C4-2B (cell line): Measurements from ENCODE around the gene USP2.

Experiments used
- ZFX ChIP-seq: fragments of 450-650 bp; IDR thresholded peaks from 2 replicates; pipeline ENCODE4 v1.6.1; 2017
- TF ChIP-seq, protein P1 (sequence below): fragments of 450-650 bp; conservative IDR thresholded peaks from 2 replicates; pipeline ENCODE4 v1.5.1; 2017; ENCODE audit warnings: mild to moderate bottlenecking

DNA sequence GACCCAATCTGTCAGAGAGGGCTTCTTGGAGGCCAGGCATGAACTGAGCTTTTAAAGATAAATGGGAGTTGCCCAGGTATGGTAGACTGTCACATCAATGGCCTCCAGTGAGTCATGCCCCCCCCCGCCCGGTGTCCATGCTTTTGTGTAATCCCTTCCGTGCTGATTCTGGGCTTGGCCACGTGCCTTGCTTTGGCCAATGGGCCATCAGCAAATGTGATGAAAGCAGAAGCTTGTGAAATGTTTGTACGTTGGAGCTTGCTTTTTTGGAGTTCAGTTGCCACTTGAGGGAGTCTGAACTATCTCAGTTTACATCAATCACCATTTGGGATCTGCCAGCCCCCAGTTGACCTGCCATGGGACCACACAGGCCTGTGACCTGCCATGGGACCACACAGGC is 45.8 kb upstream of the USP2 start:
- TF ChIP-seq, protein P1, sequence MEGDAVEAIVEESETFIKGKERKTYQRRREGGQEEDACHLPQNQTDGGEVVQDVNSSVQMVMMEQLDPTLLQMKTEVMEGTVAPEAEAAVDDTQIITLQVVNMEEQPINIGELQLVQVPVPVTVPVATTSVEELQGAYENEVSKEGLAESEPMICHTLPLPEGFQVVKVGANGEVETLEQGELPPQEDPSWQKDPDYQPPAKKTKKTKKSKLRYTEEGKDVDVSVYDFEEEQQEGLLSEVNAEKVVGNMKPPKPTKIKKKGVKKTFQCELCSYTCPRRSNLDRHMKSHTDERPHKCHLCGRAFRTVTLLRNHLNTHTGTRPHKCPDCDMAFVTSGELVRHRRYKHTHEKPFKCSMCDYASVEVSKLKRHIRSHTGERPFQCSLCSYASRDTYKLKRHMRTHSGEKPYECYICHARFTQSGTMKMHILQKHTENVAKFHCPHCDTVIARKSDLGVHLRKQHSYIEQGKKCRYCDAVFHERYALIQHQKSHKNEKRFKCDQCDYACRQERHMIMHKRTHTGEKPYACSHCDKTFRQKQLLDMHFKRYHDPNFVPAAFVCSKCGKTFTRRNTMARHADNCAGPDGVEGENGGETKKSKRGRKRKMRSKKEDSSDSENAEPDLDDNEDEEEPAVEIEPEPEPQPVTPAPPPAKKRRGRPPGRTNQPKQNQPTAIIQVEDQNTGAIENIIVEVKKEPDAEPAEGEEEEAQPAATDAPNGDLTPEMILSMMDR = no peak
- no peak for TF ChIP-seq ZFX
